Activated naive CD4-positive, alpha-beta T cell treated with anti-CD3 and anti-CD28 coated beads, Interleukin-2, amount 50 U/mL, for 24 hours (primary cell): ENCODE results near the gene CLTB.

Experiments
- H3K27ac Mint-ChIP-seq: one replicate; pipeline ENCODE4 v1.8.0; 2021; ENCODE audit warnings: mild to moderate bottlenecking, mixed read lengths
- H3K27me3 Mint-ChIP-seq: one replicate; pipeline ENCODE4 v1.8.0; 2021; ENCODE audit warnings: mixed read lengths
- H3K36me3 Mint-ChIP-seq: one replicate; pipeline ENCODE4 v1.8.0; 2021; ENCODE audit warnings: mixed read lengths
- H3K4me1 Mint-ChIP-seq: one replicate; pipeline ENCODE4 v1.8.0; 2021; ENCODE audit warnings: mixed read lengths
- H3K4me3 Mint-ChIP-seq: one replicate; pipeline ENCODE4 v1.8.0; 2021; ENCODE audit warnings: mild to moderate bottlenecking, mixed read lengths
- H3K9me3 Mint-ChIP-seq: one replicate; pipeline ENCODE4 v1.8.0; 2021; ENCODE audit warnings: mixed read lengths

The CLTB gene

DNA sequence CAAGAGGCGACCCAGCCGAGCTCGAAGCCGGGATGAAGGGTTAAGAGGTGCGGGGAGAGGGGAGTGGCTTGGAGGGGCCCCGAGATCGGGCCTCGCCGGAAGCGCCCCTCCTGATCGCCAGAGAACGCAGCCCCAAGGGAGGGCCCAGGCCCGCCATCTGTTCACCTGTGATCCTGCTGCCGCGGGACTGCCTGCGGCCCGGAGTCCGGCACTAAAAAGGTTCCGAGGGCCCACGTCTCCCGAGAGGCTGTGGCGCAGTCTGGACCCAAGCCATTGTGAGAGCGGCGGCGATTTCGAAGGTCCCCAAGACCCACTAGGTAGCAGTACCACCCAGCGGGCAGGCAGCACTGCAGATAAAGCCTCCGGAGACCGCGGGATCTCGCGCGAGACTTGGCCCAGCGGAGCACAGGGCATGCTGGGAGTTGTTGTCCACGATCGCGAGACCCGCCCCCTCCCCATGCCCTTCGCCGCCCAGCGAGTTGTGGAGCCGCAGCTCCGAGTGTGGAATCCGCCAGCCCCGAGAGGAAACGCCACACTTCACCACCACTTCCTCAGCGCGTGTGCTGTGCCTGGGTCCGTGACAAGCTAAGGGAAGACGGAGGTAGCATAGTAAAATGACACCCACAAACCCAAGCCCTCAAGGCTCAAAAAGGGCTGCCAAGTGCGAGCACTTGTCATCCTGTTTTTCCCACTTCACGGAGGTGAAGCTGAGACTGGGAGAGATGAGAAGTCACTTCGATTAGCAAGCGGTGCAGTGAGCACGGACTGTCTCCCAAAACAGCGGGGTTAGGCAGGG, 54.7 kb downstream of the CLTB start, which contains the start of gene KIAA1191:
TSS of gene KIAA1191 (minus strand) at position 328 of the 796 bp plus-strand sequence. CDS start 2,256 bp downstream, outside the sequence.
- Mint-ChIP-seq H3K27ac (peak within 1 kb of the TSS; percentile 98), H3K4me3 (peak within 1 kb of the TSS; percentile 98), H3K36me3 (peaks cover 6% of the 10 kb centered on the region), H3K9me3 (no peaks in the 10 kb centered on the region), H3K27me3 (no peaks in the 10 kb centered on the region), H3K4me1 (peaks cover 40% of the 10 kb centered on the region)

DNA sequence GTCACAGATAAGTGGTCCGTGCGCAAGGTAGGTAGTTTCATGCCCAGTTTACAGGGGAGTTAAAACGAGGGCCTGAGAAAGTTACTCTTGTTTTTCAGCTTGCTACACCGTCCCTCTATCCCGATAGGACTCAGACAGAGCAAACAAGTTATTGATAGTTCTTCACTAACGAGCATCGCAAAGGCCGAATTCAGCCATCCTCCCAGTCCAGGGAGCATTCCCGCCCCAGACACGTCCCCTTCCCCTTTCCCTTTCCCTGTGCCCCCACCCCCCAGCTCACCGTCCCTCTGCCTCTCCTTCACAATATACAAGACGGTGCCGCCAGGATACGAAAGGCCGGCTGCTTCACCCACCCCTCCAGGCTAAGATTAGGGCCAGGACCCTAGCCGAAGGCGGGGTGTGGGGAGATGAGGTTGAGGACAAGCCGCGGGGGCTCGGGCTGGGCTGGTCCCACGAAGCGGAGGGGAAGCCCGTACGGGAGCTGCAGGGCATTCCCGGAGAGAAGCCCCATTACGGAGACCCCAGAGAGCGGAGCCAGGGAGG, 55.4 kb downstream of the CLTB start:
- Mint-ChIP-seq H3K27ac (peak overlapping the region; percentile 83), H3K4me3 (peak overlapping the region; percentile 98), H3K27me3 (no peaks in the 10 kb centered on the region), H3K9me3 (no peaks in the 10 kb centered on the region), H3K4me1 (peaks cover 41% of the 10 kb centered on the region), H3K36me3 (peaks cover 6% of the 10 kb centered on the region)

- Mint-ChIP-seq H3K27ac (peak overlapping the region; percentile 79), H3K4me1 (peaks cover 46% of the 10 kb centered on the region), H3K27me3 (no peaks in the 10 kb centered on the region)
Observed at GRCh38 chr5:176359658-176360057, 56.7 kb downstream of the CLTB start.

GRCh38 chr5:176356179-176356566, 60.2 kb downstream of the CLTB start:
- no peak overlapping the region for H3K4me3 Mint-ChIP-seq
- H3K4me1 Mint-ChIP-seq, result peaks cover 40% of the 10 kb centered on the region
- peaks cover 9% of the 10 kb centered on the region for H3K36me3 Mint-ChIP-seq
- no peaks in the 10 kb centered on the region for H3K27me3 Mint-ChIP-seq
- H3K27ac Mint-ChIP-seq, result no peak overlapping the region
- H3K9me3 Mint-ChIP-seq, result no peaks in the 10 kb centered on the region

More at GRCh38 chr5:176359658-176360057, 56.7 kb downstream of the CLTB start:
- no peaks in the 10 kb centered on the region for H3K9me3 Mint-ChIP-seq
- peak overlapping the region; percentile 85 for H3K4me3 Mint-ChIP-seq
- peaks cover 9% of the 10 kb centered on the region for H3K36me3 Mint-ChIP-seq

DNA sequence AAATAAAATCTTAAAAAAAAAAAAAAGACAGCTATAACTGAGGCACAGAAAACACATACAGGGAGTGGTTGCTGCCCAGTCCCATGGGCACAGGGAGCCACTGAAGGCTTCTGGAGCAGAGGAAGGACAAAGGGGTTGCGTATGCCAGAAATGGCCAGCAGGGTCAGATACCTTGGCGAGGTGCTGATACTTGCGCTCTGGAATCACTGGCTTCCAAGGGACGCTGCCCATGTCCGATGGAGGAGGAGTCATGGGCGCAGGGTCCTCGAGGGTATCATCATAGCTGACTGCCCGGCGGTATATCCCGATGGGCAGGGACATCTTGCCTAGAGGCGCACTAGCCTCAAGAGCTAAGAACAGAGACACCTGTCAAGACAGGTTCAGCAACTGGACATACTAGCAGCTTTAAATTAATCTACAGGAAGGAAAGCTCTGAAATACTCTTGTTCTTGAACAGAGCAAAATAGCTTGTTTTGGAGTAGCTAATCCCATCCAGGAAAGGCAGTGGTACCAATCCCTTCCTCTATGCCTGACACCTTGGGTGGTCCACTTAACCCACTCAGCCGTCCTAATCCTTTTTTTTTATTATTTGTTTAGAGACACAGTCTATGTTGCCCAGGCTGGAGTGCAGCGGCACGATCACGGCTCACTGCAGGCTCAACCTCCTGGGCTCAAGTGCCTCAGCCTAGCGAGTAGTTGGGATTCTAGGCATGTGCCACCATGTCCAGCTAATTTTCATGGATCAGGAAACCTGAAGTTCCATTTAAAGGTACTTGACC, 60.8 kb downstream of the CLTB start:
- Mint-ChIP-seq H3K4me3 (no peak overlapping the region), H3K27me3 (no peaks in the 10 kb centered on the region), H3K36me3 (peaks cover 9% of the 10 kb centered on the region), H3K4me1 (peaks cover 40% of the 10 kb centered on the region), H3K9me3 (no peaks in the 10 kb centered on the region), H3K27ac (no peak overlapping the region)

DNA sequence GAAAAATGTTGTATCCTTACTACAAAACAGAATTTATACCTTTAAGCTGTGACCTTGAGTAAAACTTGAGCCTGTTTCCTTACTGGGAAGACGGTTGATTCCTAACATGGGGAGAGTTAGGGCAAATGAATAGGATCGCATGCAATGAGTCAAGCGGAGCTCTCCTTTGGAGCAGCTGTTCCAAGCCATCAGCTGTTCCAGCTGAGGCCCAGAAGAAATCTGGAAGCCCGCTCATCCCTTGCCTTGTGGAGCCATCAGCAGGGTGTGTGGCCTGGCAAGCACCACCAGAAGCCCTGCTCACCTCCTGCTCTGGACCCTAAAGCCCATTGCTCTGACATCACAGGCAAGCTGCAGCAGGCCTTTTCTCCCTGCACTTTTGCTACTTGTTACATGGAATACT, 62.8 kb downstream of the CLTB start:
- Mint-ChIP-seq H3K4me1 (peaks cover 32% of the 10 kb centered on the region), H3K36me3 (peaks cover 13% of the 10 kb centered on the region), H3K9me3 (no peaks in the 10 kb centered on the region), H3K27ac (peak overlapping the region; percentile 23), H3K4me3 (no peak overlapping the region), H3K27me3 (no peaks in the 10 kb centered on the region)

DNA sequence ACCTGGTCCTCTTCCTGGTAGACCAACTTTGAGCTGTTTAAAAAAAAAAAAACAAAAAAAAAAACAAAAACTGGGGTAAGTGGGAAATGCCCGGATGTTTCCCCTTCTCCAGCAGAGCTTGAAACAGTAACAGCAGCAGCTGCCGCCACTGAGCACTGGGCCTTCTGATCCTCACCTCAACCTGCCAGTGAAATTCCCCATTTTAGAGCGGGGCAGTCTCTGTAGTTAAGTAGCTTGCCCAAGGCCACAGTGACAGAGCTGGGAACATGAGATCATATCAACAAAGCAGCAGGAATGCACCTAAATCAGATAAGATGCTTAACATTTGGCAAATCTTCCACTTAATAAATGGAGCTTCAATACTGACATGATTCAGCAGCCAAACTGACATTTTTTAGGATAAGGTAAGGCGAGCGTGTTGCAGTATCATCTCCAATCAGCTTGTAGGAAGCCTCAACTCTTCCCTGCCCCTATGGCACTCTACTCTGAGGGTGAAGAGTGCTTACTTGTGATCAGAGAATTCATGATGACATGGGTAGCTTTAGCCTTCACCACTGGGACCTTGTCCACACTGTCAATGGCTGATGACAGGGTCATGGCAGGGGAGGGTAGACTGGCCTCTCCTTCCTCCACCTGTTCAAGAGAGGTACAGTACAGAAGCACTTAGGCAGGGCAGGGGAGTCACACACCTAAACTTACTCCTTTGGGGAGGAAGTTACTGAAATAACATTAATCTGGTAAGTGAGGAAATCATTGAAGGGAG, 64.0 kb downstream of the CLTB start:
- Mint-ChIP-seq H3K27me3 (no peaks in the 10 kb centered on the region), H3K4me1 (peaks cover 19% of the 10 kb centered on the region), H3K27ac (peak overlapping the region; percentile 55), H3K36me3 (peaks cover 8% of the 10 kb centered on the region), H3K9me3 (no peaks in the 10 kb centered on the region), H3K4me3 (no peak overlapping the region)

- peak overlapping the region; percentile 65 for H3K27ac Mint-ChIP-seq
- peaks cover 7% of the 10 kb centered on the region for H3K36me3 Mint-ChIP-seq
- H3K4me3 Mint-ChIP-seq, result no peak overlapping the region
- peaks cover 13% of the 10 kb centered on the region for H3K4me1 Mint-ChIP-seq
- no peaks in the 10 kb centered on the region for H3K27me3 Mint-ChIP-seq
- no peaks in the 10 kb centered on the region for H3K9me3 Mint-ChIP-seq
Observed at GRCh38 chr5:176350416-176350815, 65.9 kb downstream of the CLTB start.

- Mint-ChIP-seq H3K36me3 (peaks cover 4% of the 10 kb centered on the region), H3K4me3 (no peak overlapping the region), H3K27me3 (no peaks in the 10 kb centered on the region), H3K27ac (peak overlapping the region; percentile 63), H3K9me3 (no peaks in the 10 kb centered on the region), H3K4me1 (no peaks in the 10 kb centered on the region)
Observed at GRCh38 chr5:176342766-176343458, 73.4 kb downstream of the CLTB start.
